ENCODE measurements around the gene XYLT2. TPM values are rescaled to one million over a fixed set of nuclear protein-coding genes. Genes with fewer than 3 reads are reported as not detected.
A peak's percentile ranks its signal among the peaks of the same experiment; 100 is the strongest.

XYLT2 gene
- total and polyA plus RNA-seq, 7 donors: 2.8 to 6.3 (median 4.0) TPM

- 86 to 90% (median 87%) methylated on average over 13 of the region's 13 CpGs for WGBS, 3 donors
- ATAC-seq (peak in 3 of 4 donors; percentile 13 to 21 (median 21)), DNase-seq (no peak)
- Histone ChIP-seq H3K36me3 (ENCODE audit: insufficient read depth in 1 of 2, low read depth in 1 of 2) (peaks cover 10 to 53% of the 10 kb centered on the region in 2 donors), H3K4me1 (peaks cover 13% of the 10 kb centered on the region), H3K4me3 (no peak overlapping the region), H3K9me3 (no peaks in the 10 kb centered on the region), H3K27me3 (ENCODE audit: insufficient read depth in 3 of 3, low read length in 2 of 3) (no peaks in the 10 kb centered on the region), H3K27ac (no peak overlapping the region)
- intact Hi-C loops (cut with DNase I): no loop called here
- TF ChIP-seq CTCF (IDR thresholded peaks at IDR 0.05): no peak
Measured at GRCh38 chr17:50380369-50381259, 34.7 kb downstream of the XYLT2 start.

- Histone ChIP-seq H3K27me3 (ENCODE audit: insufficient read depth in 3 of 3, low read length in 2 of 3) (no peaks in the 10 kb centered on the region), H3K27ac (no peak overlapping the region), H3K9me3 (no peaks in the 10 kb centered on the region), H3K4me3 (no peak overlapping the region), H3K4me1 (peaks cover 13% of the 10 kb centered on the region), H3K36me3 (ENCODE audit: insufficient read depth in 1 of 2, low read depth in 1 of 2) (peaks cover 10 to 60% of the 10 kb centered on the region in 2 donors)
- DNase-seq: no peak
- 84 to 88% (median 86%) methylated on average over 7 of the region's 7 CpGs for WGBS, 3 donors
- peak in 1 of 4 donors; percentile 17 for ATAC-seq
- intact Hi-C loops (cut with DNase I): no loop called here
- TF ChIP-seq CTCF (IDR thresholded peaks at IDR 0.05): no peak
Measured at GRCh38 chr17:50381260-50381815, 35.4 kb downstream of the XYLT2 start.

GRCh38 chr17:50381920-50382319 lies 36.0 kb downstream of the XYLT2 start:
- Histone ChIP-seq H3K27me3 (ENCODE audit: insufficient read depth in 3 of 3, low read length in 2 of 3) (no peaks in the 10 kb centered on the region), H3K27ac (no peak overlapping the region), H3K4me1 (peaks cover 13% of the 10 kb centered on the region), H3K36me3 (ENCODE audit: insufficient read depth in 1 of 2, low read depth in 1 of 2) (peaks cover 10 to 66% of the 10 kb centered on the region in 2 donors), H3K4me3 (no peak overlapping the region), H3K9me3 (no peaks in the 10 kb centered on the region)
- ATAC-seq (peak; percentile 14 to 68 (median 49)), DNase-seq (no peak)
- WGBS, 3 donors: 33 to 39% (median 36%) methylated on average over 3 of the region's 3 CpGs
- intact Hi-C loops (cut with DNase I): no loop called here
- no peak for TF ChIP-seq CTCF (IDR thresholded peaks at IDR 0.05)

GRCh38 chr17:50382931-50383330 lies 37.0 kb downstream of the XYLT2 start:
- no peak overlapping the region for H3K4me3 ChIP-seq
- H3K27ac ChIP-seq: no peak overlapping the region
- 88 to 92% (median 91%) methylated on average over 12 of the region's 12 CpGs for WGBS, 3 donors
- no peak for DNase-seq
- no peaks in the 10 kb centered on the region for H3K27me3 ChIP-seq (ENCODE audit: insufficient read depth in 3 of 3, low read length in 2 of 3)
- intact Hi-C loops (cut with DNase I): no loop called here
- H3K9me3 ChIP-seq: no peaks in the 10 kb centered on the region
- H3K4me1 ChIP-seq: peaks cover 13% of the 10 kb centered on the region
- TF ChIP-seq CTCF (IDR thresholded peaks at IDR 0.05): no peak
- ATAC-seq: no peak
- peaks cover 15 to 76% of the 10 kb centered on the region in 2 donors for H3K36me3 ChIP-seq (ENCODE audit: insufficient read depth in 1 of 2, low read depth in 1 of 2)
